ENCODE measurements around the gene JARID2. TPM values are rescaled to one million over a fixed set of nuclear protein-coding genes. Genes with fewer than 3 reads are reported as not detected.

JARID2 gene
- total and polyA plus RNA-seq, 8 donors = 2.4 to 42.6 (median 11.5) TPM

DNA sequence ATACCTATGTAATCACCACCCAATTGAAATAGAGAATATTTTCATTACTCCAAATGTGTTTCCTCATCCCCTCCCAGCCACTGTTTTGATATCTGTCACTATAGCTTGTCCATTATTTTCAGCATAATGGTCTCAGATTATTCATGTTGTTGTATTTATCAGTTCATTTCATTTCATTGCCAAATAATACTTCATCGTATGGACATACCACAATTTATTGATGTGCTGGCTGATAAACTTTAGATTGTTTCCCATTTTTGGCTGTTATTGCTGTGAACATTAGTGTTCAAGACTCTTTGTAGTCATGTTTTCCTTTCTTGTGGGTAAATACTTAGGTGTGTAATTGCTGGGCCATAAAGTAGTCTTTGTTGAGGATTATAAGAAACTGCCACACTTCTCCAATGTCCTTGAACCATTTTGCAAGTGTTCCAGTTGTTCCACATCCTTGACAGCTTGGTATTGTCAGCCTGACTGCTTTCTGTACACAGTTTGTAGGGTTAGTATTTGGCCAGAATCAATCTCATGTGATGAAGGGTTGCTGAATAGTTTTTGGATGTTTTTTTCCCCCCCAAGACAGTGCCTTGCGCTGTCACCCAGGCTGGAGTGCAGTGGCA, 44.3 kb downstream of the JARID2 start:
- WGBS, 5 donors = 87 to 92% (median 90%) methylated on average over 2 of the region's 2 CpGs

DNA sequence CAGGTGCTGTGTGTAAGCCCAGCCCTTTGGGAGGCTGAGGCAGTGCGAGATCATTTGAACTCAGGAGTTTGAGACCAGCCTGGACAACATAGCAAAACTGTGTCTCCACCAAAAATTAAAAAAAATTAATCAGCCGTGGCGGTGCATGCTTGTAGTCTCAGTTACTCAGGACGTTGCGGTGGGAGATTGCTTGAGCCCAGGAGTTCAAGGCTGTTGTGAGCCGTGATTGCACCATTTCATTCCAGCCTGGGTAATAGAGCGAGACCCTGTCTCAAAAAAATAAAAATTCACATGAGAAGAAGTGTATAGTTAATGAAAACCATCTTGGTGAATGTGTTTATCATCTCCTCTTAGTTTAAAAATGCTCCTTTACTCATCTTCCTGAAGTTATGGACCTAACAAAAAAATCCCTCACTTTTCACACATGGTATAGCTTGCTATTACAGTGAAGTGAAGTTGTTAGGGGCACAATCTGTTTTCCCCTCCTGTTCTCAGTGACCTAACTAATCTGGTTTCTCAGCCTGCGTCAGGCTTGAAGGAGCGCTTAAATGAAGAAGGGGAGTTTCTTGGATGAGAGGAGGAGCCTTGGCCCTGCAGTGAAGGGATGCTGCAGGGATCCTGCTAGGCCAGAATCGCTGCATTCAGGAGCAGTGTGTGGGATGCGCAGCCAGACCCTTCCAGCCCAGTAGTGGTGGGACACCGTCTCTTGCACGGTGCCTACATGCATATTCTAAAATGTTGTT, 45.3 kb downstream of the JARID2 start:
- intact Hi-C loops (cut with DNase I; ENCODE audit: low total_unique reads) = no loop called here
- Histone ChIP-seq H3K27me3 (no peaks in the 10 kb centered on the region), H3K9me3 (no peaks in the 10 kb centered on the region), H3K4me3 (no peak overlapping the region), H3K27ac (no peak overlapping the region), H3K4me1 (peaks cover 14 to 53% (median 32%) of the 10 kb centered on the region in 4 donors), H3K36me3 (no peaks in the 10 kb centered on the region)
- 82 to 91% (median 87%) methylated on average over 13 of the region's 13 CpGs for WGBS, 5 donors
- peak in 1 of 2 donors; percentile 34 for DNase-seq
- TF ChIP-seq POLR2A (IDR thresholded peaks at IDR 0.05) = no peak
- TF ChIP-seq EP300 (IDR thresholded peaks at IDR 0.05) = no peak
- TF ChIP-seq, protein P1, sequence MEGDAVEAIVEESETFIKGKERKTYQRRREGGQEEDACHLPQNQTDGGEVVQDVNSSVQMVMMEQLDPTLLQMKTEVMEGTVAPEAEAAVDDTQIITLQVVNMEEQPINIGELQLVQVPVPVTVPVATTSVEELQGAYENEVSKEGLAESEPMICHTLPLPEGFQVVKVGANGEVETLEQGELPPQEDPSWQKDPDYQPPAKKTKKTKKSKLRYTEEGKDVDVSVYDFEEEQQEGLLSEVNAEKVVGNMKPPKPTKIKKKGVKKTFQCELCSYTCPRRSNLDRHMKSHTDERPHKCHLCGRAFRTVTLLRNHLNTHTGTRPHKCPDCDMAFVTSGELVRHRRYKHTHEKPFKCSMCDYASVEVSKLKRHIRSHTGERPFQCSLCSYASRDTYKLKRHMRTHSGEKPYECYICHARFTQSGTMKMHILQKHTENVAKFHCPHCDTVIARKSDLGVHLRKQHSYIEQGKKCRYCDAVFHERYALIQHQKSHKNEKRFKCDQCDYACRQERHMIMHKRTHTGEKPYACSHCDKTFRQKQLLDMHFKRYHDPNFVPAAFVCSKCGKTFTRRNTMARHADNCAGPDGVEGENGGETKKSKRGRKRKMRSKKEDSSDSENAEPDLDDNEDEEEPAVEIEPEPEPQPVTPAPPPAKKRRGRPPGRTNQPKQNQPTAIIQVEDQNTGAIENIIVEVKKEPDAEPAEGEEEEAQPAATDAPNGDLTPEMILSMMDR (IDR thresholded peaks at IDR 0.05) = no peak
- TF ChIP-seq POLR2AphosphoS5 (IDR thresholded peaks at IDR 0.05) = no peak

More for the DNA sequence above, 44.3 kb downstream of the JARID2 start:
- H3K27me3 ChIP-seq = no peaks in the 10 kb centered on the region
- no peaks in the 10 kb centered on the region for H3K9me3 ChIP-seq
- intact Hi-C loops (cut with DNase I; ENCODE audit: low total_unique reads) = no loop called here
- peaks cover 16 to 54% (median 33%) of the 10 kb centered on the region in 4 donors for H3K4me1 ChIP-seq
- no peaks in the 10 kb centered on the region for H3K36me3 ChIP-seq
- DNase-seq = no peak
- H3K4me3 ChIP-seq = no peak overlapping the region
- H3K27ac ChIP-seq = no peak overlapping the region
- TF ChIP-seq POLR2A (IDR thresholded peaks at IDR 0.05) = no peak
- TF ChIP-seq POLR2AphosphoS5 (IDR thresholded peaks at IDR 0.05) = no peak
- TF ChIP-seq, protein P1 (IDR thresholded peaks at IDR 0.05) = no peak
- TF ChIP-seq EP300 (IDR thresholded peaks at IDR 0.05) = no peak

DNA sequence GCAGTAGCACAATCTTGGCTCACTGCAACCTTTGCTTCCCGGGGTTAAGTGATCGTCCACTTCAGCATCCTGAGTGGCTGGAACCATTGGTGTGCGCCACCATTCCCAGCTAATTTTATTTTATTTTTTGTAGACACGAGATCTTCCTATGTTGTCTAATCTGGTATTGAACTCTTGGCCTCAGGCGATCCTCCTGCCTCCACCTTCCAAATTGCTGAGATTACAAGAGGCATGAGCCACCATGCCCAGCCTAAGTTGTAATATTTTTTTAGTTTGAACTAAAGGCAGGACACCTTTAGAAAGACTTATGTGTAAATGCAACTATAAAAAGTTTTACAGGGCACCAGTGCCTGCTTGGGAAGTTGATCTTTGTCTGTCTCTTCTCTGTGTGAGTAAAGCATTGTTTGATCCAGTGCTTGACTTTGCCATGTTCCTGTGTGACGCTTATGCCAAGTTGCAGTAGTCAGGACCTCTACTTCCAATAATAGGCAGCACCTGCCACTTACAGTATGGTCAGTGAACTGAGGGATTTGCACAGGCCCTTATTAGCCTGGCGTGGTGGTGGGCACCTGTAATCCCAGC, 46.9 kb downstream of the JARID2 start:
- H3K27me3 ChIP-seq = no peaks in the 10 kb centered on the region
- no peak for DNase-seq
- WGBS, 5 donors = 90 to 93% (median 91%) methylated on average over 7 of the region's 7 CpGs
- H3K4me1 ChIP-seq = peaks cover 17 to 60% (median 38%) of the 10 kb centered on the region in 4 donors
- intact Hi-C loops (cut with DNase I; ENCODE audit: low total_unique reads) = no loop called here
- H3K27ac ChIP-seq = no peak overlapping the region
- no peak overlapping the region for H3K4me3 ChIP-seq
- no peaks in the 10 kb centered on the region for H3K36me3 ChIP-seq
- TF ChIP-seq POLR2AphosphoS5 (IDR thresholded peaks at IDR 0.05) (no peak), EP300 (IDR thresholded peaks at IDR 0.05) (no peak), POLR2A (IDR thresholded peaks at IDR 0.05) (no peak)
- TF ChIP-seq, protein P1 (IDR thresholded peaks at IDR 0.05) = no peak
- H3K9me3 ChIP-seq = no peaks in the 10 kb centered on the region

DNA sequence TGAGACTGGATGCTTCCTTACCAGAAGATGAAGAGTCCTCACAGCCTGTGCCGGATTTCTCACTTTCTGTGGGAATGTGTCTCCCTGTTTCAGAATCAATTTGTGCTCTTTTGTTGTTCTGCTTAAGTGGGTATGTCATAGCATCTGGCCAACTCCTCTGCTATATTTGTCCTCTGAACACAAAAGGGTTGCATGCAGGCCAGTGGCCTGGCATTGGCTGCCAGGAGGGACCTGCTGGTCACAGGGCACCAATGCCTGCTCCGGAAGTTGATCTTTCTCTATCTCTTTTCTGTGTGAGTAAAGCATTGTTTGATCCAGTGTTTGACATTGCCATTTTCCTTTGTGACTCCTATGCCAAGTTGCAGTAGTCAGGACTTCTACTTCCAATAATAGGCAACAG, 47.8 kb downstream of the JARID2 start:
- Histone ChIP-seq H3K4me1 (peaks cover 17 to 61% (median 39%) of the 10 kb centered on the region in 4 donors), H3K4me3 (no peak overlapping the region), H3K27me3 (no peaks in the 10 kb centered on the region), H3K27ac (no peak overlapping the region), H3K36me3 (no peaks in the 10 kb centered on the region), H3K9me3 (no peaks in the 10 kb centered on the region)
- no peak for TF ChIP-seq EP300 (IDR thresholded peaks at IDR 0.05)
- TF ChIP-seq, protein P1 (IDR thresholded peaks at IDR 0.05) = no peak
- TF ChIP-seq POLR2AphosphoS5 (IDR thresholded peaks at IDR 0.05) = no peak
- TF ChIP-seq POLR2A (IDR thresholded peaks at IDR 0.05) = no peak
- DNase-seq = no peak
- WGBS, 5 donors = 59 to 77% (median 60%) methylated on average over 2 of the region's 2 CpGs
- intact Hi-C loops (cut with DNase I; ENCODE audit: low total_unique reads) = no loop called here
